Ureter (tissue), 1 donor: ENCODE results near the gene GUCY2F. TPM values are rescaled to one million over a fixed set of nuclear protein-coding genes. Genes with fewer than 3 reads are reported as not detected.

Experiments
- DNase-seq: peaks from one replicate; pipeline ENCODE4 v3.0.0-alpha.2; 2020; ENCODE audit warnings: low spot score
- total RNA-seq: library from RNA; stranded (reverse); gene quantifications from one replicate; pipeline ENCODE4 v1.2.4, GENCODE V29; 2023
- donor health status: DM: yes; HTN: yes; CAD: no.

The GUCY2F gene
- total RNA-seq, 1 donor from 2014 or later: not detected

- no peak for DNase-seq
Observed at GRCh38 chrX:109393859-109394258, 88.0 kb downstream of the GUCY2F start.

- DNase-seq: no peak
Observed at GRCh38 chrX:109392895-109393294, 89.0 kb downstream of the GUCY2F start.

- no peak for DNase-seq
Observed at GRCh38 chrX:109390556-109390955, 91.3 kb downstream of the GUCY2F start.

GRCh38 chrX:109389917-109390316, 92.0 kb downstream of the GUCY2F start:
- DNase-seq: no peak

GRCh38 chrX:109384699-109385098, 97.2 kb downstream of the GUCY2F start:
- no peak for DNase-seq

- DNase-seq: no peak
Observed at GRCh38 chrX:109382332-109382731, 99.6 kb downstream of the GUCY2F start.

GRCh38 chrX:109378281-109378680, 103.6 kb downstream of the GUCY2F start:
- DNase-seq: no peak

GRCh38 chrX:109374262-109374960, 107.5 kb downstream of the GUCY2F start:
- no peak for DNase-seq

GRCh38 chrX:109373468-109373867, 108.4 kb downstream of the GUCY2F start:
- no peak for DNase-seq

- DNase-seq: no peak
Observed at GRCh38 chrX:109372716-109373115, 109.2 kb downstream of the GUCY2F start.

- DNase-seq: no peak
Observed at GRCh38 chrX:109372291-109372690, 109.6 kb downstream of the GUCY2F start.

GRCh38 chrX:109362101-109362500, 119.8 kb downstream of the GUCY2F start:
- no peak for DNase-seq

- DNase-seq: no peak
Observed at GRCh38 chrX:109360301-109360700, 121.6 kb downstream of the GUCY2F start.

GRCh38 chrX:109357706-109358105, 124.2 kb downstream of the GUCY2F start:
- DNase-seq: no peak

GRCh38 chrX:109356684-109357083, 125.2 kb downstream of the GUCY2F start:
- no peak for DNase-seq

- no peak for DNase-seq
Observed at GRCh38 chrX:109352066-109352588, 129.8 kb downstream of the GUCY2F start.

GRCh38 chrX:109351557-109351956, 130.3 kb downstream of the GUCY2F start:
- DNase-seq: no peak

GRCh38 chrX:109350551-109350950, 131.3 kb downstream of the GUCY2F start:
- DNase-seq: no peak

GRCh38 chrX:109350051-109350450, 131.8 kb downstream of the GUCY2F start:
- no peak for DNase-seq

- no peak for DNase-seq
Observed at GRCh38 chrX:109347632-109348031, 134.3 kb downstream of the GUCY2F start.

- no peak for DNase-seq
Observed at GRCh38 chrX:109346491-109346890, 135.4 kb downstream of the GUCY2F start.

- no peak for DNase-seq
Observed at GRCh38 chrX:109345856-109346255, 136.0 kb downstream of the GUCY2F start.

GRCh38 chrX:109344678-109345077, 137.2 kb downstream of the GUCY2F start:
- DNase-seq: no peak

- DNase-seq: no peak
Observed at GRCh38 chrX:109344101-109344500, 137.8 kb downstream of the GUCY2F start.
